AG09319 (cell line): Measurements from ENCODE around the gene CCNDBP1.

Experiments
- DNase-seq: peaks from one replicate; pipeline ENCODE4 v3.0.0-alpha.2; 2010; ENCODE audit warnings: low read depth; ENCODE audit errors: extremely low read depth
- TF ChIP-seq, protein P1 (sequence below): IDR thresholded peaks from 2 replicates; pipeline ENCODE4 v1.5.1; 2011; ENCODE audit warnings: low read depth, mild to moderate bottlenecking, inconsistent platforms, low read length, moderate library complexity

The CCNDBP1 gene

DNA sequence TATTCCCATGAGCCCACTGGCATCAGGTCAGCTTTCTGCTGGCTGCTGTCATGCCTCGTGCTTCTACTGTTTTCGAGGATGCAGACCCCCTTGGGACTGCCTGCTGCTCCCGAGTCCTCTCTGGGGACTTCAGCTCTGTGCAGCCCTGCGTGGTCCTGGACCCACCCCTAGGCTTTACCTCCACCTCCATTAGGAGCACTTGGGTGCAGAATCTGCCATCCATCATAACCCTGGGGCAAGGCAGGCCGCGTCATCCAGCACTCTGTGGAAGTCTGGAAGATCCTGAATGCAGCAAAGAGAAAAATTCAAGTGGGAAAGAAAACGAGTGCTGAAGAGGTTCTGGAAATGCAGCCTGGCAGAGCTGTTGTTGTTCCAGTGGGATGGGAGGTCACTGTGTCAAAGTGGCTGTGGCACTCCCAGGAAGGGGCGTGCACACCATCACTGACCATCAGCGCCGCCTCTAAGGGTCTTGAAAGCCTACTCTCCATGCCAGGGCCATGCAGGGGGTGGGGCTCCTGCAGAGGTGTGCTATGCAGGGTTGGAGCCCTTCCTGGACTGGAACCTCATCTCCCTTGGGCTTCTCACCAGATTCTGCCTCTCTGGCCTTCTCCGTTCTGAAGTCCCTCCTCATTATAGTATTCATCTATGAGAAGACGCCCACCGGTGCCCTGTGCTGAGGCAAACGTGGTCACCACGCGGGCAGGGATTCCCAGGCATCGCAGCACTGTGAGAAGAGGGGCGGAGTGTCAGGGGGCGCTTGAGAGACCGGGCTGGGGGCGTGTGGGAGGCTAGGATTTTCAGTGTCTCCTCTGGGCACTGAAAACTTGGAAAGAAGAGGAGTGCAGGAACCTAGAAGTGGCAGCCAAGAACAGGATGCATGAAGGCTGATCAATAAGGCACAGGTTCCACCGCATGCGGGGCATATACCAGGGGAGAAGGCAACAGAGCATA lies 23.1 kb downstream of the CCNDBP1 start:
- TF ChIP-seq, protein P1, sequence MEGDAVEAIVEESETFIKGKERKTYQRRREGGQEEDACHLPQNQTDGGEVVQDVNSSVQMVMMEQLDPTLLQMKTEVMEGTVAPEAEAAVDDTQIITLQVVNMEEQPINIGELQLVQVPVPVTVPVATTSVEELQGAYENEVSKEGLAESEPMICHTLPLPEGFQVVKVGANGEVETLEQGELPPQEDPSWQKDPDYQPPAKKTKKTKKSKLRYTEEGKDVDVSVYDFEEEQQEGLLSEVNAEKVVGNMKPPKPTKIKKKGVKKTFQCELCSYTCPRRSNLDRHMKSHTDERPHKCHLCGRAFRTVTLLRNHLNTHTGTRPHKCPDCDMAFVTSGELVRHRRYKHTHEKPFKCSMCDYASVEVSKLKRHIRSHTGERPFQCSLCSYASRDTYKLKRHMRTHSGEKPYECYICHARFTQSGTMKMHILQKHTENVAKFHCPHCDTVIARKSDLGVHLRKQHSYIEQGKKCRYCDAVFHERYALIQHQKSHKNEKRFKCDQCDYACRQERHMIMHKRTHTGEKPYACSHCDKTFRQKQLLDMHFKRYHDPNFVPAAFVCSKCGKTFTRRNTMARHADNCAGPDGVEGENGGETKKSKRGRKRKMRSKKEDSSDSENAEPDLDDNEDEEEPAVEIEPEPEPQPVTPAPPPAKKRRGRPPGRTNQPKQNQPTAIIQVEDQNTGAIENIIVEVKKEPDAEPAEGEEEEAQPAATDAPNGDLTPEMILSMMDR, result no peak

DNA sequence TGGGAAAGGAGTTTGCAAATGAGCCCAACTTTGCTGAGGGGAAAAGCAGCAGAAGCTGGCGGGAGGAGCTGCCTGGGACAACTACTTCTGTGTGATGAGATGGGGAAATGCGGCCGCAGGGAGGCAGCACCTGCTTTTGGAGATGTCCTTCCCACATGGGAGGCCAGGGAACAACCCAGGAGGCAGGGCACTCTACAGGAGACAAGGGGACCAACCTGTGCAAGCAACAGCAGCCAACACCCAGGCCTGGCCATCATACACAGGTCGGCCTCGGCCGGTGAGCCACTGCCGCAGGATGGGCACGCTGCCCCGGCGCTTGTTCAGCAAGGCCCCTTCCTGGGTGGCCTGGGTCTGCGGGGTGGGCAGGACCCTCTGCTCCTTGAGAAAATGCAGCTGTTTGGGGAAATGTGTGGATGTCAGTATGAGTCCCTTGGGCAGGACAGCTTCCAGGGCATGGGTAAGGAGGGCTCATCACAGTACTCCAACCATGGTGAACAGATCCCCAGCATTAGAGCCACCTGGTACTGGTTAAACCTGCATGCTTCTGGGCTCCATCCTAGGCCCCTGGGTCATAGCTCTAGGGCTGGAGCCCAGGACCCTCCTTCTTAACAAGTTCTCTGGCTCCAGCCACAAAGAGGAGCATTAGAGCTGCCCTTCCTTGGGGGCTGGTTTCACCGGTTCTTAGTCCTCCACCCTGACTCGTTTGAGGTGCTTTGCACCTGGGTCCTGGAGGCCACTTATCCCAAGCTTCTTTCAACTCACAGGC lies 24.0 kb downstream of the CCNDBP1 start:
- no peak for DNase-seq
- TF ChIP-seq, protein P1, result no peak; the same call in 1 of the 2 replicates

More for the DNA sequence above, 23.1 kb downstream of the CCNDBP1 start:
- DNase-seq, result no peak

DNA sequence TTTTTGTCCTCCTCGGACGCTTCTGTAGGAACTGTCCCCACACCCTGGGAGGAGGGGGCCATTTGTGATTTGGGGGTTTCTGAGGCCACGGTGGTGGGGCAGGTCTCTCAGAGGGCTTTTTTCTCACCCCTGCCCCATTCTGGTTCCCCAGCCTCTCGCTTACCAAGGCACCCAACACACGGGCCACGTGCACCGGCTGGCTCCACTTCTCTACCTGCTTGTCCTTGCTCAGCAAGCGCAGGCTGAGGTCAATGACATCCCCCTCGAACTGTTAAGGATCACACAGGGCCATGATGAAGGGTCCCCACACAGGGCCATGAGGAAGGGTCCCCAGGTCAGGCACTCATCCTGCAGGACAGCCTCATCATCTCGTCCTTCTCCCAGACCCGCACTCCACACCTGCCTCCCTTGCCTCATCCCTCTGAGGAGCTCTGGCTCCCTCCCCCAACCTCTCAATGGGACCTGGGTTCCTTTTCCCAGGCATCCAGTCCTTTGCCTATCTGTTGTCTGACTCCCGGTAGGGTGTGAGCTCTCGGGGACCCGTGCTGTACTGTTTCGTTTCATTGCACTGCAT lies 25.1 kb downstream of the CCNDBP1 start:
- no peak for DNase-seq
- TF ChIP-seq, protein P1, result no peak

DNA sequence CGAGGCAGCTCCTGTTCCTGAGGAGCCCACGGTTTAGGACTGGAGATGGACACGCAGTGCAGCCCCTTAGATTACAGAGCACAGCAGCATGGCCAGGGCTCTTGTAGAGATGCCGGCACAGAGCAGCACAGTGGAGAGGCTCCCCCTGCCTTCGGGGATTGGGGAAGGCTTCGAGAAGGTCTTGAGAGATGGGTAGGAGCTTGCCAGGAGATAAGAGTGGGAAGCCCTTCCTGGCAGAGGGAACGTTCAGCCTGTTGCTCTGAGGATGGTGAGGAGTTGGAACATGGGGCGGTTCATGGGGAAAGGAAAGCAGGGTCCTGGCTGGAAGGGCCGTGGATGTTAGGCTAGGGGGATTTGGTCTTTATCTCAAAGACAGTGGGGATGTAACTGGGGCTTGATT lies 25.6 kb downstream of the CCNDBP1 start:
- DNase-seq, result no peak
- TF ChIP-seq, protein P1, result no peak

DNA sequence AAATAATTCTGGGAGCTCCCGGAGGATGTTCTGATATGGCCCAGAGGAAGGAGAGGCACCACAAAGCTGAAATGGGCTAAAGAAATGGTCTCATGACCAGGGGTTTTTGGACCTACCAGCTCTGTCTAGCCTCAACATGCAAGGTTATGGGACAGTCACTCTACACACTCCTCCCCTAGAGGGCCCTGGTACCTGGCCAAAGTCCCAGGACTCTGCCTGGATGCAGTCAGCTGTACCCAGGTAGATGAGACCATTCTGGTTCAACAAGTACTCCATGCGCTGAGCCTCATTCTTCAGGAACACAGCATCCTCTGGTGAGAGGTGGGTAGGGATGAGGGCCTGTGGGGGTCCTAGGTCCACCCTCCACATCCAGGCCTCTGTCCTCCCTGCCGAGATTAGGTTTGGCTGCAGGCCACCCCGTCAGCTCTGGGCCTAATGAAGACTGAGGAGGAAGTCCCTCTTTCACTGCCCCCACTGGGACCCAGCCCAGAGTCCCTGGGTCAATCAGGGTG lies 26.1 kb downstream of the CCNDBP1 start:
- DNase-seq, result no peak
- TF ChIP-seq, protein P1, result no peak

DNA sequence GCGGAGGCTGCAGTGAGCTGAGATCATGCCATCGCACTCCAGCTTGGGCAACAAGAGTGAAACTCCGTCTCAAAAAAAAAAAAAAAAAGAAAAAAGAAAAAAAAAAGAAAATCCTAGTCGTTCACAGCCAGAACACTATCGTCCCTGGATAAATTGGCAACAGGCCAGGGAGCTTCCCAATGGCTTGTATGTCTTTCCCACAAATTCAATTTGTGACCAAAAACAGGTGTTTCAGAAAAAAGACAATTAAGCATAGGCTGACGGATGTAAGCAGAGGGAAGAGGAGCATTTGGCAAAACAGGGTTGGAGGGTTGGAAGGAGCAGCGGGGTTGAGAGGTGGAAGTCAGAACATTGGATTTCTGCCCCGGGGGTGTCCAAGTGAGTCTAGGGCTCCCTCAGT lies 27.1 kb downstream of the CCNDBP1 start:
- TF ChIP-seq, protein P1, result no peak
- DNase-seq, result no peak

DNA sequence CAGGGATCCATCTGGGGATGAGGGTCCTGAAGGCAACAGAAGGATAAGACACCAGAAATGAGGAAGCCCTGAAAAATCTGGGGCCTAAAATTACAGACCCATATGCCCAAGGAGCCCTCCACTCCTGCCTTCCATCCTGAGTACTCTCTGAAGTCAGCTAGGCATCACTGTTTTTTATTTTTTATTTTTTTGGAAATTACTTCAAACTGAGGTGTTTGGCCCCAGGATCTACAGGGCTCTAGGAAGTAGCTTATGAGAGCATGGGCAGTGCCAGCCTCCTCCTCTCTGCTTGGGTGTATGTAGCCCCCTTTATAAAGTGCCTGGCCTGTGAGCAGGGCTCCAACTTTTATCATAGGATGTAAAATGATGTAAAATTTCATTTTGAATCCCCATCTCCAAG lies 27.7 kb downstream of the CCNDBP1 start:
- DNase-seq, result no peak
- TF ChIP-seq, protein P1, result no peak
